Smooth muscle cell (in vitro differentiated cells): Measurements from ENCODE around the gene FBXW11. TPM values are rescaled to one million over a fixed set of nuclear protein-coding genes. Genes with fewer than 3 reads are reported as not detected.
A peak's percentile ranks its signal among the peaks of the same experiment; 100 is the strongest.
"Not testable (repeated sequence)": the region's sequence is repeated elsewhere in the genome, so short reads cannot be mapped to it uniquely, and the experiment has no call there.

Experiments
- DNase-seq: peaks from one replicate; lab custom pipeline; 2025; ENCODE audit not compliant: unreplicated experiment; lab: John Stamatoyannopoulos, UW
- H2AFZ ChIP-seq: fragments of 200-600 bp; sonication (generic); 2 replicates; pipeline ENCODE4 v1.6.0; 2016; ENCODE audit warnings: antibody characterized with exemption, low read depth, mild to moderate bottlenecking
- H3F3A ChIP-seq: fragments of 200-600 bp; sonication (generic); 2 replicates; pipeline ENCODE4 v1.6.0; 2017; ENCODE audit warnings: antibody characterized with exemption, low read depth
- H3K27ac ChIP-seq: fragments of 200-600 bp; sonication (generic); 2 replicates; pipeline ENCODE4 v1.5.1; 2016; ENCODE audit warnings: low read depth, mild to moderate bottlenecking
- H3K27me3 ChIP-seq: fragments of 200-600 bp; sonication (generic); 2 replicates; pipeline ENCODE4 v1.6.1; 2016; ENCODE audit warnings: low read depth, mild to moderate bottlenecking
- H3K36me3 ChIP-seq: fragments of 200-600 bp; sonication (generic); 2 replicates; pipeline ENCODE4 v1.5.1; 2016; ENCODE audit warnings: low read depth
- H3K4me1 ChIP-seq: fragments of 200-600 bp; sonication (generic); 2 replicates; pipeline ENCODE4 v1.5.1; 2016; ENCODE audit warnings: low read depth
- H3K4me2 ChIP-seq: fragments of 200-600 bp; sonication (generic); 2 replicates; pipeline ENCODE4 v1.6.0; 2016; ENCODE audit warnings: mild to moderate bottlenecking
- H3K4me3 ChIP-seq: fragments of 200-600 bp; sonication (generic); 2 replicates; pipeline ENCODE4 v1.5.1; 2016; ENCODE audit warnings: mild to moderate bottlenecking
- H3K79me2 ChIP-seq: fragments of 200-600 bp; sonication (generic); 2 replicates; pipeline ENCODE4 v1.6.0; 2016; ENCODE audit warnings: low read depth, mild to moderate bottlenecking
- H3K9ac ChIP-seq: fragments of 200-600 bp; sonication (generic); 2 replicates; pipeline ENCODE4 v1.6.0; 2016; ENCODE audit warnings: low read depth
- H3K9me3 ChIP-seq: fragments of 200-600 bp; sonication (generic); replicated peaks from 2 replicates; pipeline ENCODE4 v1.5.1; 2016; ENCODE audit warnings: low read depth
- H4K20me1 ChIP-seq: fragments of 200-600 bp; sonication (generic); 2 replicates; pipeline ENCODE4 v1.6.0; 2016; ENCODE audit warnings: low read depth
- CTCF ChIP-seq: fragments of 200-600 bp; sonication (generic); IDR thresholded peaks from 2 replicates; pipeline ENCODE4 v1.5.1; 2017; ENCODE audit warnings: borderline replicate concordance, mild to moderate bottlenecking, antibody characterized with exemption; ENCODE audit not compliant: insufficient read depth, poor library complexity, severe bottlenecking
- WGBS: methylation state at CpG from one replicate; pipeline ENCODE4 v1.1.7; 2016; ENCODE audit warnings: low lambda C conversion rate; 5-methylcytosine and 5-hydroxymethylcytosine counted together
- polyA plus RNA-seq: library from polyadenylated mRNA; unstranded; fragments of >200 nt; fragmentation: Nextera tagmentation; extraction: Ambion mirVana; gene quantifications from 2 replicates; pipeline ENCODE4 v1.2.1, GENCODE V29; 2016
- total RNA-seq: library from RNA; depleted of rRNA; stranded (reverse); fragments of >200 nt; gene quantifications from 2 replicates; pipeline ENCODE4 v1.2.3, GENCODE V29; 2014

Gene FBXW11
- total and polyA plus RNA-seq, 2 experiments from 2014 or later, result 27.4 to 83.7 TPM

- Histone ChIP-seq H3F3A (peaks cover 8% of the 10 kb centered on the region), H3K9me3 (no peaks in the 10 kb centered on the region), H3K79me2 (no peaks in the 10 kb centered on the region), H4K20me1 (peaks cover 90% of the 10 kb centered on the region), H3K27me3 (no peaks in the 10 kb centered on the region), H3K4me3 (no peak overlapping the region), H3K9ac (no peak overlapping the region), H2AFZ (no peak overlapping the region), H3K27ac (no peak overlapping the region), H3K4me2 (no peak overlapping the region), H3K4me1 (no peaks in the 10 kb centered on the region), H3K36me3 (no peaks in the 10 kb centered on the region)
- TF ChIP-seq CTCF, result no peak
- 81% methylated on average over 6 of the region's 6 CpGs for WGBS
- DNase-seq, result no peak
Measured at GRCh38 chr5:171891595-171891994, 114.8 kb downstream of the FBXW11 start.

GRCh38 chr5:171891150-171891549 lies 115.3 kb downstream of the FBXW11 start:
- TF ChIP-seq CTCF, result no peak
- Histone ChIP-seq H4K20me1 (peaks cover 88% of the 10 kb centered on the region), H3K4me1 (no peaks in the 10 kb centered on the region), H3K9me3 (no peaks in the 10 kb centered on the region), H3K36me3 (no peaks in the 10 kb centered on the region), H3F3A (peaks cover 8% of the 10 kb centered on the region), H3K9ac (no peak overlapping the region), H3K27me3 (no peaks in the 10 kb centered on the region), H3K79me2 (no peaks in the 10 kb centered on the region), H3K4me3 (no peak overlapping the region), H3K4me2 (no peak overlapping the region), H2AFZ (no peak overlapping the region), H3K27ac (no peak overlapping the region)
- DNase-seq, result no peak
- 95% methylated on average over 4 of the region's 4 CpGs for WGBS

- Histone ChIP-seq H3K4me3 (no peak overlapping the region), H3K9me3 (no peaks in the 10 kb centered on the region), H3K36me3 (peaks cover 4% of the 10 kb centered on the region), H3F3A (peaks cover 8% of the 10 kb centered on the region), H3K4me2 (no peak overlapping the region), H3K79me2 (no peaks in the 10 kb centered on the region), H3K27ac (peak overlapping the region; percentile 38), H4K20me1 (peaks cover 70% of the 10 kb centered on the region), H3K9ac (no peak overlapping the region), H3K4me1 (no peaks in the 10 kb centered on the region), H2AFZ (no peak overlapping the region), H3K27me3 (no peaks in the 10 kb centered on the region)
- TF ChIP-seq CTCF, result no peak
- no peak for DNase-seq
- WGBS, result 23% methylated on average over 3 of the region's 3 CpGs
Measured at GRCh38 chr5:171888051-171888481, 118.4 kb downstream of the FBXW11 start.

- H3F3A ChIP-seq, H3K9me3 ChIP-seq, H3K4me2 ChIP-seq, H3K4me3 ChIP-seq, DNase-seq, H3K4me1 ChIP-seq, H3K79me2 ChIP-seq, H3K9ac ChIP-seq, H3K27ac ChIP-seq, H2AFZ ChIP-seq, H3K36me3 ChIP-seq, H3K27me3 ChIP-seq: not testable (repeated sequence)
- peaks cover 63% of the 10 kb centered on the region for H4K20me1 ChIP-seq
- WGBS, result 100% methylated on average over 2 of the region's 2 CpGs
Measured at GRCh38 chr5:171886037-171886436, 120.4 kb downstream of the FBXW11 start.
